Measurements from ENCODE around the gene SMG5.

The SMG5 gene

GRCh38 chr1:156279837-156280236 lies 2.8 kb downstream of the SMG5 start:
- DNase-seq: no peak

DNA sequence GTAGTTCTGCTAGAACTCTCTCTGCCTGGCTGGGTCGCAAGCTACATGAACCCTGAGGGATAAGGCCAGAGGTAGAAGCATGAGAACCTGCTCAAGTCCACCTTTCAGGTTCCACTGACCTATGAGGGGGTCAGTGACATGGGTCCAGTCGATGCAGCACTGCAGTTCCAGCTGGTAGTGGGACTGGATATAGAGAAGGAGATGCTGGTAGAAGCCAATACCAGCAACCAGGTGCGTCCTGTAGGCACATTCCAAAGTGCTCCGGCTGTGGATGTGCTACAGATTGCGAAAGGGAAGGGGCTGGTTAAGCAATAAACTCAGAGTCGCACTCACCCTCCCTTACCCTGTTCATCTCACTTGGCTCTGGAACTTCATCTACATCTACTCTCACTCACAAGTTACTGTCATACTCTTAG lies 5.7 kb downstream of the SMG5 start:
- DNase-seq: no peak

GRCh38 chr1:156276532-156276931 lies 6.1 kb downstream of the SMG5 start:
- DNase-seq: no peak

GRCh38 chr1:156270314-156270713 lies 12.3 kb downstream of the SMG5 start:
- no peak for DNase-seq

DNA sequence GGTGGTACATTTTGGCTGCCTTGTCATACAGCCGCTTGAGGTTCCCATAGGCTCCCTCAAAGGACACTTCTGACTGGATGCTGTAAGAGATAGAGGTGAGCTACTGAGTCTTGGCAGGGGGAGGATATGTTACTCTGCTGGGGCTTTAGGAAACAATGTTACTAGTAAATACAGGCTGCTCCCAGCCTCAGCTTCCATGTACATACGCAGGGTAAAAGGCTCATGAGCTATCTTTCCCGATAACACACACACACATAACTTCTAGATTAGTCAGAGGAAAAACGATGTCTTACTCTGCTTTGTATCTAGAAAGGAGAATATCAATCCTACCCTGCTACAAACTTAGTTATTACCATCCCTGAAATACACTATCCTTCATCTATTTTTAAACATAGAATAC lies 14.3 kb downstream of the SMG5 start:
- no peak for DNase-seq

GRCh38 chr1:156266051-156266450 lies 16.6 kb downstream of the SMG5 start:
- no peak for DNase-seq

- DNase-seq: no peak
Measured at GRCh38 chr1:156263288-156263655, 19.4 kb downstream of the SMG5 start.

DNA sequence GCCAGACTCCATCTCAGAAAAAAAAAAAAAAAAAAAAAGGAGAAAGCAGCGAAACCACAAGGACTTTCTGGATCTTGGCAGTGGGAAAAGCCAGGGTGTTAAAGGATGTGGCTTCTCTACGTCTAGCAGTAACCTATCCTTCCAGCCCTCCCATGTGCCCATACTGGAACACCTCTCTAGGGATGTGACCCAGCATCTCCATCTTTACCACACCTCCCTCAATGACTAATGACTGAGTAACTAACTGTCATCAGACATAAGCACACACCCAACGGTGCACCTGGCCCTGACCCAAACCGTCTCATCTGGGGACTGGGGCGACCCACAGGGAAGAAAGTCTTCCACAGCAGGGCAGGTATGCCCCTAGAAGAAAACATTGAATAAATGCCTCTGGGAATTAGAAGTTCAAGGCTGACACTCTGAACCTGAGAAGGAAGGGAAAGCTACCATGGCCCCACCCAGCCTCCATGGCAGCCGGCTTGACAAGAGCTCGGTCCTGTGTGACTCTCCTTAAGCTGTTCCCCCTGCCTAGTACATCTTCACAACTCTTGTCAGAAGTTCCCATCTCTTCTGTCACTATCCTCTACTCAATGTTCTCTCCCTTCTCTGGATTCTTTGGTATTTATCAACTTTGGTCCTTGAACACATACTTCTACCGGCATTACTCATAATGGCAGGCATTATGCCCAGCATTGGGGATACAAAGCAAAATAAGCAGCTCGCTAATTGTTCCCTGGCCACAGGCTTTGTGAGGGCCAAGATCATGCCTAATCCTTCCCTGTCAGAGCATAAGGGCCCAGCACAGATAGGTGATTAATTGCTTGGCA lies 20.0 kb downstream of the SMG5 start:
- no peak for DNase-seq

DNA sequence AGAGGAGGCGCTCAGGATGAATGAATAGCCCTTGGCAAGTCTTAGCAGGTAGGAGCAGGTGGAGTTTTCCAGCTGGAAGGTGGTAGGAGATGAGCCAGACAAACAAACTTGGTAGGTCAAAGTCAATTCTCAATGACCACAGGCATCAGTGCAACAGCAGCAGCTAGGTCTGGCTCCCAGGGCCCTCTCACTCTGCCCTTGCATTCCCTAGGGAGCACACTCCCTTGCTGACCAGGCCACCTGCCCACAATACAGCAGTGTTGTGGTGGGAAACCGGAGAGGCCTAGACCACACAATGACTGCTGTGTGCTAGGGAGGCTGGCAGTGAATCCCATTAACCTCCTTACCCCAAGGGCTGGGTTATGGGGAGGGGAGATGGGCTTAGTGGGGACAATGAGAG lies 21.7 kb downstream of the SMG5 start:
- no peak for DNase-seq

DNA sequence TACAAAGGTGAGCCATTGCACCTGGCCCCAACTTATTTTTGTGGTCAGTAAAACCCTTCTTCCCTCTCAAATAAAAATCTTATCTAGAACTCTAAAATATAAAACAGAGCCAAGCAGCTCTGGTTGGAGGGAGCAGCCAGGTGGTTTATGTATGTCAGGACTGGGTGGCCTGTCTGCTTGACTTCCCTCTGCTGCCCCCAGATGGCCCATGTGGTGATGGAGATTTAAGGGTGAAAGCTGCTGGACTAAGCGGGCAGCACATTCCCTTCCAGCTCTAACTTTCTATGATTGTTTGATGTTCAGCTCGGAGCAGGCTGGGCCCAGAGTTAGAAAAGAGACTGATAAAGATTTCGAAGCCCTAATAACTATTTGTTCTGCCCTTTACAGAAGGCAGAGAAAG lies 22.8 kb downstream of the SMG5 start:
- DNase-seq: no peak

DNA sequence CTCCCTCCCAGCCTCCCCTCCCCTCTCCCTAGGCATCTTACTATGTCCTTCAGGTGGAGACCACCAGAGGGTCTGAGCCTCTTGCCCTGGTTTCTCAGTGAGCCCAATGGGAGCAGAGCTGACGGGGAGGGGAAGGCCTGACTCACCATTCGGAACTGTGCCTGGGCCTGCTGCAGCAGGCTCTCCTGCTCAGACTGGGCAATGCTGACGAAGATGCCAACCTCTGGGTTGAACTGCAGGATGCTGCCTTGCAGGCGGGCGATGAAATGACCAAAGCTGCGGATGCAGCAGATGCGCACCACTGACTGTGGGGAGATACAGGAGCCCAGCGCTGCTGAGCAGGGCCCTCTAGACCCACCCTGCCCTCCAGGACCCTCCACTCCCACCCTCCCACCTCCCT lies 23.8 kb downstream of the SMG5 start:
- DNase-seq: no peak

DNA sequence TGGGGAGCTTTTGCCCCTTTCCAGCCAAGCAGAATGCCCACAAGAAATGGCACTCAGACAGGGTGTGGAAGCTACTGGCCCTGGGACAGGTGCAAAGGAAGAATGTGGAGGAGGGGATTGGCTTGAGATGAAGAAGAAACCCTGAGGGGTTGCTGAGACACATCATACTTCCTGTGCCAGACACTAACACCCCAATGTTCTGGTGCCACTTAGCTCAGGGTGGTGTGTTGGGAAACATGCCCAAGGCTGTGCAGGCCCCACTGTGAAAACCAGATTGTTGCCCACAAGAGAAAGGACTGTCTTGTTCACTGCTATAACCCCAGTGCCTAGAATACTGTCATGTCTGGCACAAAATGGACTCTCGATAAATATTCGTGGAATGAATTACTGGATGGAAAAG lies 24.9 kb downstream of the SMG5 start:
- no peak for DNase-seq

- no peak for DNase-seq
Measured at GRCh38 chr1:156253634-156254033, 29.0 kb downstream of the SMG5 start.

- no peak for DNase-seq
Measured at GRCh38 chr1:156251527-156251926, 31.1 kb downstream of the SMG5 start.

GRCh38 chr1:156249593-156249992 lies 33.0 kb downstream of the SMG5 start:
- no peak for DNase-seq

DNA sequence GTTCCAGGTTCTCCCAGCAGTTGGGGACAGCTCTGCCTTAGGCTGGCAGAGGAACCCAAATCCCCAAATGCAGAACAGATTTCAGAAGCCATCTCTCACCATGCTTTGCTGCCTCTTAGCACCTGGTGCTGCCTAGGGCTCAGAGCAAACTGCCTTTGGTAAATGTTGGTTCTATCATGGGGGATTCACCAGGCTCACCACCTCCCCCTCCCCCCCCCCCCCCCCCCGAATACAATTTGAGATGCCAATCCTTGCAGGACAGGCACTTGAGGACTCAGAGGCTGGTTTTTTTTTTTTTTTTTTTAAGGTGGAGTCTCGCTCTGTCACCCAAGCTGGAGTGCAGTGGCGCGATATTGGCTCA lies 34.3 kb downstream of the SMG5 start:
- DNase-seq: no peak

DNA sequence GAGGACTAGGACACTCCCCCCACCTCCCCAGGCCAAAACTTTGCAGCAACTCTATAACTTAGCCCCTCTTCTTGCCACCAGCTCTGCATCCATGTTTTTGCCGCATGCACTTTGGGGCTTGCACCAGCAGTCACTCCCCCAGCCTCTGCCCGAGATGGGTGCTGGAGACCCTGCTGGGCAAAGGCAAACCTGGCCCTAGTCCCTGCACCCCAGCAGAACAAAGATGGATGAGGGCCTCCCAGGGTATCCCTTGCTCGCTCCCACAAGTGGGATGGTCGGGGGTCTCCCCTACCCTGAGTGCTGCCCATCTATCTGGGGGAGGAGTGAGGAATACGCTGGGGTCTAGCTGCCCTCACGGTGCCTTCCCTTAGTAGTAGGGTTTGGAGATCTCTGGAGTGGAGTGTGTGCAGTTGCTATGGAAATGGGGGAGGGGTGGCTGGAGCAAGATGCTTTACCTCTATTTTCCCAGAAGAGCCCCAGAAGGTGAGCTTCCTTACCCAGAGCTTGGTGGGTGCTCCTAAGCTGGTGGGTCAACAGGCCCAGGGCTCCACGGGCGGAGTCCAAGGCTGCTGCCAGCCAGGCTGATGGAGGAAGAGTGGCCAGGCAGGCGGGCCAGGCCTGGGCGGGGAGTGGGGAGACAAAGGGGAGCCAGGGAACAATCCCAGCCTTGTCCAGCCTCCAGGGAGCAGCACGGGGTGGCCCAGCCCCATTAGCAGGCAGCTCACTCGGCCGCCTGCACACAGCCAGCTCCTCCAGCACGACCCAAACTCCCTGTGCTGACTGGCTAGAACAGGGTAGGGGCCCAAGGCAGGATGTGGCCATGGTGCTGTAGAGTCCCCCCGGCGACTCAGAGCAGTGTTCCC lies 34.9 kb downstream of the SMG5 start, which contains the start of gene PAQR6:
Gene PAQR6, minus strand, starts transcription at position 597 of the 863 bp plus-strand sequence. CDS start 1,325 bp downstream, outside the sequence.
- DNase-seq: no peak

DNA sequence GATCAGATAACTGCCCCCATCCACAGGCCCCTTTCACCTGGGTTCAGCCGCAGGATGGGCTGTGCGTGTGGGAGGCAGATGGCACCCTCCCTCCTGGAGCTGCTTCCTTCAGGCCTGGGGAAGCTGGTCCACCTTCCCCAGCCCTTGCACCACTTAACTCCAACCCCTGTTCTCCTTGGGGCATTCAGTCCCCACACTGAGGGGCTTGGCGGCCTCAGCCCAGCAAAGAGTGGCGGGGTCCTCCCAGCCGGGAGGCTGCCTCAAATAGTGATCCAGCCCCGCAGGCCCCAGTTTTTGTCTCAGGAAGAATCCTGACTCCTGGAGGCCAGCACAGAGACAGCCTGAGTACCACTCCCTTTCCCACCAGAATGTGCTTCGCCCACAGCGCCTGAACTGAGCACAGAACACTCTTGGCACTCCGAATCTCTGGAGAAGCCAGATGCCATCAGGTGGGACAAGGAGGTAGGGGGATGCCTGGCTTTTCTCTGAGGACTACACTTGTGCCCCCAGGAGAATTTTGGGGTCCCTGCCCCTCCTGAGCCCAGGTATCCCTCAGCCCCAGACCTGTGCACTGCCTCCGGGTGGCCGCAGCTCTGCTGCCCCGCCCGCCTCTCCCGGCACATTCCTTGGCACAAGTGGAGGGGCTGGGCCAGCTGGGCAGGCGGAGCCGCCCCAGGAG lies 35.7 kb downstream of the SMG5 start:
- DNase-seq: no peak

GRCh38 chr1:156246241-156246780 lies 36.3 kb downstream of the SMG5 start:
- DNase-seq: no peak

- peak in 3 of 6 experiments; percentile 20 to 50 (median 23) for DNase-seq
Measured at GRCh38 chr1:156245451-156246232, 37.0 kb downstream of the SMG5 start.

DNA sequence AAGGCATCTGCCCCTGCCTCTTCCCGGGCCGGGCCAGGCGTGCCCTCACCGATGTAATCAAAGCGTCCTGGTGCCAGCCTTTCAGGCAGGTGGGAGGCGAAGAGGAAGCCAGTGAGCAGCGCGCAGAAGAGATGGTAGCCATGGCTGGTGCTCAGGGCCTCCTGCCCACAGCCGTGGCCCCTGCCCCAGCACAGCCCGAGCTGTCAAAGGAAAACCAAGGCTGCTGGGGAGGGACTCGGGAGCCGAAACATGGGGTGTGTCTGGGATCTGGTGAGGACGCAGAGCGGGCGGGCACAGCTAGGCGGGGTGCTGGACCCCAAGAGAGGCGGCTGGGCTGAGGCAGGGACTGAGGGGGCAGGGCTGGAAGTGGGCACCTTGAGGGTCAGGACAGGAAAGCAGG lies 37.9 kb downstream of the SMG5 start:
- DNase-seq: no peak

DNA sequence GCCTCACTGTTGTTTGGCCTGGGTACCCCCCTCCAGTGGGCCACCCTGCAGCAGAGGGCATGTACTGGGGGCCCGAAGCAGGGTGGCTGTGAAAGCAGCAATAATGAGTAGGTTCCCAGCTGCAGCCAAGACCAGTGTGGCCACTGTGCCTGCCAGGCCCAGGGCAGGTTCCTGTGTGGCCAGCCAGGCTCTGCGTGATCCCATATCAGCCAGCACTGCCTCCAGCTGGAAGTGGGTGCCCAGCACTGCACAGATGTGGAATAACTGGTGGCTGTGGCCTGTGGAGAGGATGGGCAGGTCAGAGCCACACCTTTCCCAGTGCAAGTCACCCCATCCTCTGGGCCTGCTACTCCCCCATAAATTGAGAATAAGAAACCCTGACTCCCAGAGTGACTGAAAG lies 38.5 kb downstream of the SMG5 start:
- DNase-seq: no peak
